B cell (primary cell): ENCODE measurements around the gene PSD4. TPM values are rescaled to one million over a fixed set of nuclear protein-coding genes. Genes with fewer than 3 reads are reported as not detected.

Source experiments
- ATAC-seq: fragments of 200-7000 bp; cut with Tn5 transposase; one replicate; pipeline ENCODE4 v1.10.0; 2021; ENCODE audit warnings: low read depth, mild to moderate bottlenecking, moderate number of reproducible peaks, moderate library complexity
- CTCF ChIA-PET: fragments of 350-600 bp; sonication (Branson Sonifier 250); formaldehyde crosslinking; loops from one replicate; lab custom pipeline; 2021; ENCODE audit warnings: antibody characterized with exemption, inconsistent platforms; lab: Charles Lee
- POLR2A ChIA-PET: fragments of 350-600 bp; sonication (Branson Sonifier 250); formaldehyde crosslinking; loops from one replicate; lab custom pipeline; 2021; ENCODE audit warnings: antibody characterized with exemption; lab: Charles Lee
- DNase-seq: peaks from one replicate; pipeline ENCODE4 v3.0.0; 2013
- H2AFZ ChIP-seq: 2 replicates; pipeline ENCODE4 v1.6.1; 2012; ENCODE audit warnings: mild to moderate bottlenecking, low read depth, low read length; ENCODE audit not compliant: insufficient read depth, poor library complexity, severe bottlenecking
- H3K27ac ChIP-seq, 2 donors: 1 replicate in 1 of 2; 2 replicates in 1 of 2; pipeline ENCODE4 v1.5.1; 2012 to 2013; ENCODE audit warnings: low read length in 2 of 2, mild to moderate bottlenecking in 2 of 2, moderate library complexity in 1 of 2
- H3K27me3 ChIP-seq, 4 experiments: fragments of 200-600 bp in 1 of 4; sonication (generic) in 1 of 4; replicated peaks in 1 of 4; 1 replicate in 2 of 4; 2 replicates in 2 of 4; pipeline versions ENCODE4 v1.6.1 to v1.7.0; 2013 to 2016; ENCODE audit warnings: low read length in 3 of 4, mild to moderate bottlenecking in 2 of 4, mixed read lengths in 1 of 4, moderate library complexity in 1 of 4; ENCODE audit not compliant: insufficient read depth in 4 of 4, control insufficient read depth in 3 of 4; ENCODE audit errors: control extremely low read depth in 1 of 4
- H3K36me3 ChIP-seq, 2 experiments: replicated peaks in 1 of 2; 1 replicate in 1 of 2; 2 replicates in 1 of 2; pipeline versions ENCODE4 v1.6.1 to v1.7.1; 2013; ENCODE audit warnings: low read length in 1 of 2; ENCODE audit not compliant: insufficient read depth in 2 of 2, control insufficient read depth in 1 of 2; ENCODE audit errors: control extremely low read depth in 1 of 2, extremely low read depth in 1 of 2
- H3K4me1 ChIP-seq, 2 donors: fragments of 200-600 bp in 1 of 2; sonication (generic) in 1 of 2; 1 replicate in 1 of 2; 2 replicates in 1 of 2; pipeline versions ENCODE4 v1.5.1 to v1.6.1; 2013 to 2017; ENCODE audit warnings: low read length in 2 of 2; ENCODE audit not compliant: control insufficient read depth in 2 of 2, insufficient read depth in 2 of 2
- H3K4me2 ChIP-seq: replicated peaks from 2 replicates; pipeline ENCODE3; 2012; ENCODE audit warnings: mild to moderate bottlenecking, low read depth, low read length; ENCODE audit not compliant: poor library complexity, severe bottlenecking
- H3K4me3 ChIP-seq, 5 experiments: fragments of 200-600 bp in 1 of 5; sonication (generic) in 1 of 5; 1 replicate in 3 of 5; 2 replicates in 2 of 5; pipeline versions ENCODE4 v1.5.1 to v1.7.0; 2011 to 2016; ENCODE audit warnings: low read length in 4 of 5, mild to moderate bottlenecking in 4 of 5, low read depth in 2 of 5, control low read depth in 1 of 5, moderate library complexity in 1 of 5; ENCODE audit not compliant: insufficient read depth in 1 of 5; ENCODE audit errors: control extremely low read depth in 1 of 5, extremely low read depth in 1 of 5
- H3K79me2 ChIP-seq: fragments of 200-600 bp; sonication (generic); one replicate; pipeline ENCODE4 v1.6.0; 2016; ENCODE audit warnings: low read length; ENCODE audit not compliant: control insufficient read depth, insufficient read depth
- H3K9ac ChIP-seq: fragments of 200-600 bp; sonication (generic); 2 replicates; pipeline ENCODE4 v1.6.1; 2017; ENCODE audit warnings: mild to moderate bottlenecking, low read length, moderate library complexity
- H3K9me3 ChIP-seq, 3 donors: one replicate each; pipeline versions ENCODE4 v1.6.1 to v1.7.1; 2013; ENCODE audit warnings: low read length in 2 of 3; ENCODE audit not compliant: control insufficient read depth in 2 of 3, insufficient read depth in 1 of 3; ENCODE audit errors: control extremely low read depth in 1 of 3
- H4K20me1 ChIP-seq: 2 replicates; pipeline ENCODE4 v1.6.0; 2012; ENCODE audit warnings: mild to moderate bottlenecking, low read length; ENCODE audit not compliant: insufficient read depth, control insufficient read depth, poor library complexity, severe bottlenecking
- H3K27ac Mint-ChIP-seq: one replicate; pipeline ENCODE4 v1.8.0; 2021; ENCODE audit warnings: mixed read lengths
- H3K27me3 Mint-ChIP-seq: one replicate; pipeline ENCODE4 v1.8.0; 2021; ENCODE audit warnings: mixed read lengths
- H3K4me1 Mint-ChIP-seq: one replicate; pipeline ENCODE4 v1.8.0; 2021; ENCODE audit warnings: mixed read lengths
- H3K4me3 Mint-ChIP-seq: one replicate; pipeline ENCODE4 v1.8.0; 2021; ENCODE audit warnings: mixed read lengths
- H3K9me3 Mint-ChIP-seq: one replicate; pipeline ENCODE4 v1.8.0; 2022; ENCODE audit warnings: mixed read lengths; ENCODE audit not compliant: insufficient read depth
- EZH2 ChIP-seq: IDR thresholded peaks from 2 replicates; pipeline ENCODE4 v1.6.1; 2012; ENCODE audit warnings: borderline replicate concordance, low read depth, mild to moderate bottlenecking, moderate library complexity, low read length; ENCODE audit not compliant: insufficient read depth, poor library complexity, severe bottlenecking
- WGBS: methylation state at CpG from one replicate; pipeline ENCODE4 v1.1.5; 2013; ENCODE audit warnings: missing lambda C conversion rate; ENCODE audit not compliant: insufficient coverage; 5-methylcytosine and 5-hydroxymethylcytosine counted together
- intact Hi-C: fragments of 100-400 bp; cut with micrococcal nuclease; formaldehyde crosslinking; loops from one replicate; pipeline ENCODE4 v1.10.0; 2022
- polyA plus RNA-seq: library from polyadenylated mRNA; depleted of rRNA; stranded (reverse); fragments of >200 nt; gene quantifications from 2 replicates; pipeline ENCODE4 v1.2.3, GENCODE V29; 2012
- total RNA-seq, 2 donors: library from RNA; stranded (reverse); fragments of 120-200 nt in 1 of 2; gene quantifications; 1 replicate in 1 of 2; 2 replicates in 1 of 2; pipeline versions ENCODE4 v1.2.3 to v1.2.4, GENCODE V29; 2013 to 2022
- TF ChIP-seq, protein P1 (sequence below): fragments of 200-600 bp; IDR thresholded peaks from one replicate; pipeline ENCODE4 v1.8.0; 2022; ENCODE audit warnings: antibody characterized with exemption, mild to moderate bottlenecking

Gene PSD4
- total and polyA plus RNA-seq, 2 donors (not counting 1 experiment from before 2014, with no cell fraction given): 87.1 to 203 TPM

DNA sequence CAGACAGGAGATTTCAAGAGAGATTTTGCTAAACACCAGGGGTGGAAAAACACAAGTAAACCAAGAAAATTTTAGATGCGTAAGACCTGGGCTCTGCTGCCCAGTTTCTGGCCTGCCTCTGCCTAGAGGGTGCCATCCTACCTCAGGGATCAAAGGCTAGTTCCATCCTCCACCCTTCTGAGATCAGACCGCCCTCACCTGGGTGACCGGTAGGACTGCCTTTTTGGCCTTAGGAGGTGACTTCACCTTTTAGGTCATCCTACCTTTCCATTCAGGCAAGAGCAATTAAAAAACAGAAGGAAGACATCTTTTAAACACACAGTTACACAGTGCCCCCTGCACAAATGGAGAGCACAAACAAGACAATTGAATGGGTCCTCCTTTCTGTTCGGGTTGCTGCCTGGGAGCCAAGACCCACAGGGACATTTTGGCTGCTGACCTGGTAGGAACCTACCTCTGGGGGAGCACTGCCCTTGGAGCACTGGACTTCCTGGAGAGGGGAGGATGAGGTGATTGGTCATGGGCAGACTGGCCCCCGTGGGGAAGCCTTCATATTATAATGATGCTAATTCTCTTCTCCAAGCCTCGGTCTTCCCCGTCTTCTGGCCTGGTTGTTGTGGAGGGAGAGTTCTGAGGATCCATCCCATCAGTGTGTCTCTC is 3.1 kb downstream of the PSD4 start:
- no peaks in the 10 kb centered on the region for H3K9me3 ChIP-seq
- POLR2A ChIA-PET: interaction anchor here (1.5 to 3.3 kb wide), 2 partner anchors 22 to 28 kb away, joined by 14 read pairs; no protein-coding TSS in a partner anchor
- TF ChIP-seq EZH2: no peak
- TF ChIP-seq, protein P1, sequence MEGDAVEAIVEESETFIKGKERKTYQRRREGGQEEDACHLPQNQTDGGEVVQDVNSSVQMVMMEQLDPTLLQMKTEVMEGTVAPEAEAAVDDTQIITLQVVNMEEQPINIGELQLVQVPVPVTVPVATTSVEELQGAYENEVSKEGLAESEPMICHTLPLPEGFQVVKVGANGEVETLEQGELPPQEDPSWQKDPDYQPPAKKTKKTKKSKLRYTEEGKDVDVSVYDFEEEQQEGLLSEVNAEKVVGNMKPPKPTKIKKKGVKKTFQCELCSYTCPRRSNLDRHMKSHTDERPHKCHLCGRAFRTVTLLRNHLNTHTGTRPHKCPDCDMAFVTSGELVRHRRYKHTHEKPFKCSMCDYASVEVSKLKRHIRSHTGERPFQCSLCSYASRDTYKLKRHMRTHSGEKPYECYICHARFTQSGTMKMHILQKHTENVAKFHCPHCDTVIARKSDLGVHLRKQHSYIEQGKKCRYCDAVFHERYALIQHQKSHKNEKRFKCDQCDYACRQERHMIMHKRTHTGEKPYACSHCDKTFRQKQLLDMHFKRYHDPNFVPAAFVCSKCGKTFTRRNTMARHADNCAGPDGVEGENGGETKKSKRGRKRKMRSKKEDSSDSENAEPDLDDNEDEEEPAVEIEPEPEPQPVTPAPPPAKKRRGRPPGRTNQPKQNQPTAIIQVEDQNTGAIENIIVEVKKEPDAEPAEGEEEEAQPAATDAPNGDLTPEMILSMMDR: no peak
- H3K27me3 ChIP-seq: no peaks in the 10 kb centered on the region
- intact Hi-C loops: loop anchor here (1.0 to 10.0 kb wide), 2 partner anchors 22 to 1122 kb away; partner anchors contain the start of gene TMEM87B
- H2AFZ ChIP-seq: no peak overlapping the region
- DNase-seq: no peak
- Mint-ChIP-seq H3K4me3 (peak overlapping the region; percentile 91), H3K4me1 (peaks cover 95% of the 10 kb centered on the region), H3K27ac (peak overlapping the region; percentile 92), H3K27me3 (no peaks in the 10 kb centered on the region), H3K9me3 (no peaks in the 10 kb centered on the region)
- H3K4me3 ChIP-seq: peak overlapping the region in 3 of 5 experiments; percentile 73 to 95 (median 77)
- no peak for ATAC-seq
- CTCF ChIA-PET: interaction anchor here (2.5 to 18.3 kb wide), 3 partner anchors 24 to 38 kb away, joined by 16 to 327 read pairs (median 257); no protein-coding TSS in a partner anchor
- 94% methylated on average over 3 of the region's 7 CpGs for WGBS
- peaks cover 79 to 96% of the 10 kb centered on the region in 2 donors for H3K4me1 ChIP-seq
- H3K27ac ChIP-seq: peak overlapping the region; percentile 87 to 91
- H3K36me3 ChIP-seq: peaks cover 0 to 52% of the 10 kb centered on the region in 2 experiments
- H3K4me2 ChIP-seq: peak overlapping the region; percentile 91
- peak overlapping the region; percentile 86 for H3K9ac ChIP-seq
- peaks cover 74% of the 10 kb centered on the region for H4K20me1 ChIP-seq
- H3K79me2 ChIP-seq: peaks cover 100% of the 10 kb centered on the region
